Adrenal gland (tissue), 12 donors: ENCODE measurements around the gene STK32A. TPM values are rescaled to one million over a fixed set of nuclear protein-coding genes. Genes with fewer than 3 reads are reported as not detected.
A peak's percentile ranks its signal among the peaks of the same experiment; 100 is the strongest.

Experiments used
- DNase-seq, 7 donors: peaks; one replicate each; pipeline ENCODE4 v3.0.0-alpha.2; 2019 to 2020
- H3K27ac ChIP-seq, 5 donors: fragments of 200-600 bp; sonication (generic) in 4 of 5; 1 replicate in 3 of 5; 2 replicates in 2 of 5; pipeline versions ENCODE4 v1.5.1 to v1.8.0; 2016 to 2020; ENCODE audit warnings: mild to moderate bottlenecking in 1 of 5
- H3K27me3 ChIP-seq: fragments of 200-600 bp; 2 replicates; pipeline ENCODE4 v1.8.0; 2021
- H3K36me3 ChIP-seq, 2 donors: fragments of 200-600 bp; replicated peaks in 1 of 2; 1 replicate in 1 of 2; 2 replicates in 1 of 2; pipeline versions ENCODE4 v1.5.1 to v1.8.0; 2018 to 2022
- H3K4me1 ChIP-seq, 2 donors: fragments of 200-600 bp; replicated peaks in 1 of 2; 1 replicate in 1 of 2; 2 replicates in 1 of 2; pipeline versions ENCODE4 v1.5.1 to v1.8.0; 2018 to 2021
- H3K4me3 ChIP-seq, 4 donors: fragments of 200-600 bp; sonication (generic) in 3 of 4; one replicate each; pipeline ENCODE4 v1.5.1; 2016 to 2018
- H3K9me3 ChIP-seq, 3 donors: fragments of 200-600 bp; sonication (generic) in 1 of 3; replicated peaks in 1 of 3; 1 replicate in 2 of 3; 2 replicates in 1 of 3; pipeline versions ENCODE4 v1.5.1 to v1.8.0; 2016 to 2021
- CTCF ChIP-seq, 6 experiments: fragments of 450-650 bp in 4 of 6; fragments of 200-600 bp in 2 of 6; sonication (generic) in 1 of 6; IDR thresholded peaks; 1 replicate in 5 of 6; 2 replicates in 1 of 6; pipeline versions ENCODE4 v1.5.1 to v1.8.0; 2016 to 2021; ENCODE audit warnings: antibody characterized with exemption in 6 of 6, mild to moderate bottlenecking in 2 of 6, moderate library complexity in 1 of 6
- POLR2A ChIP-seq, 2 donors: fragments of 450-650 bp; IDR thresholded peaks; one replicate each; pipeline ENCODE4 v1.6.1; 2017; ENCODE audit warnings: antibody characterized with exemption in 2 of 2, mild to moderate bottlenecking in 2 of 2, moderate library complexity in 1 of 2
- WGBS, 4 donors: extraction: QIAGEN DNeasy Blood & Tissue Kit in 2 of 4; methylation state at CpG; one replicate each; pipeline versions ENCODE4 v1.1.5 to v1.1.7; 2013 to 2017; 5-methylcytosine and 5-hydroxymethylcytosine counted together
- intact Hi-C, 2 donors: fragments of 100-400 bp; cut with DNase I; formaldehyde crosslinking; loops; one replicate each; pipeline versions ENCODE4 v1.14.1 to v1.15.0; 2022 to 2023
- polyA plus RNA-seq, 3 donors: library from polyadenylated mRNA; stranded (reverse); fragments of 200-250 nt in 2 of 3; fragments of 350-450 nt in 1 of 3; fragmentation: Illumina TruSeq in 1 of 3; extraction: RNeasy Lipid Tissue Mini Kit (QIAGEN cat#74804) in 1 of 3; gene quantifications; one replicate each; pipeline ENCODE4 v1.2.3, GENCODE V29; 2013 to 2014
- total RNA-seq, 9 donors: library from RNA; depleted of rRNA in 4 of 9; stranded (reverse); fragments of >200 nt in 4 of 9; fragments of 120-200 nt in 1 of 9; fragmentation: NEBNext Ultra II Directional in 1 of 9; extraction: Animal tissue kit (Norgen Biotek cat#: 25700) in 1 of 9; gene quantifications; one replicate each; pipeline versions ENCODE4 v1.1.0 to v1.2.4, GENCODE V29; 2013 to 2023
- donor health status: healthy with polysubstance abuse.
- donor health status: Bipolar disorder and iron deficiency.
- donor health status: DM: yes; HTN: yes; CAD: no.
- donor health status: DM: no; HTN: no; CAD: no.
- donor health status: DM: no; HTN: no; CAD: no.
- donor health status: DM: yes; HTN: yes; CAD: no.

The STK32A gene
- total and polyA plus RNA-seq, 12 donors = 1.8 to 46.0 (median 18.0) TPM

DNA sequence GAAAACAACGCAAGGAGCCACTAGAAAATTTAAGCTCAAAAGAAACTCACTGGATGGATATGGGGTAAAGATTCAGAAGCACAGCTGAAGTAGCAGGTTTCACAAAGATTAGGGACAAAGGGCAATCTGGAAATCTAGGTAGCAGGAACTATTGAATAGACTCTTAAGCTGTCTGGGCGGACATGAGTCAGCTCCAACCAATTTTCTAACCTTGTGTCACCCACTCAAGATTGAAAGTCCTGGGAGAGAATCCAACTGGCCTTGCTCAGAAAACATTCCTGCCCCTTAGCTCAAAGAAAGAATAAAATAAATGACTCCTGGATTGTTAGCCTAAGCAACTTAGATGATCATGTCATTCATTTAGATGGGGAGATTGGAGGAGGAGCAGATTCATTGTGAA, 69.2 kb downstream of the STK32A start:
- WGBS, 4 donors = 41 to 72% (median 56%) methylated on average over 2 of the region's 2 CpGs
- TF ChIP-seq CTCF (IDR thresholded peaks at IDR 0.05) (no peak), POLR2A (IDR thresholded peaks at IDR 0.05) (no peak)
- intact Hi-C loops = no loop called here
- no peaks in the 10 kb centered on the region for H3K36me3 ChIP-seq
- no peaks in the 10 kb centered on the region for H3K9me3 ChIP-seq
- H3K4me3 ChIP-seq = no peak overlapping the region
- peak overlapping the region in 4 of 5 donors; percentile 3 to 58 (median 48) for H3K27ac ChIP-seq
- peaks cover 7 to 16% of the 10 kb centered on the region in 2 donors for H3K4me1 ChIP-seq
- no peaks in the 10 kb centered on the region for H3K27me3 ChIP-seq
- peak; percentile 49 to 84 (median 67) for DNase-seq

DNA sequence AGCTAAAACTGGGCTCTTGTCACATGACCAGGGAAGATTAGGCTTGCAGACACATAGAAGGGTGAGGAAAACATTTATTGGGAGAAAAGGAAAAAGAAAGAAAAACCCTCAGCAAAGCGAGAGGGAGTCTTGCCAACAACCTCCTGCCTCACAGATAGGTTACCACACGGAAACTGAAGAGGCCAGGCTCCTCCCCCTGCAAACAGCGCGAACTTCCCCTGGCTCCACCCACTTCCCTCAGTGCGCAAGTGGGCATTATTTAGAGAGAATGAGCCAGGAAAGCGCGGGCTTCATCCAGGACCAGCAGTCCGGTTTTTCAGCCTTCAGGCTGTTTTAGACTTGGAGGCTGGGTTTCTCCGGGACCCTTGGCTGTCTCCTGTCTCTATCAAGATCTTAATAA, 70.3 kb downstream of the STK32A start:
- WGBS, 4 donors = 88 to 94% (median 92%) methylated on average over 9 of the region's 9 CpGs
- DNase-seq = no peak
- Histone ChIP-seq H3K27me3 (no peaks in the 10 kb centered on the region), H3K27ac (no peak overlapping the region), H3K4me3 (no peak overlapping the region), H3K36me3 (no peaks in the 10 kb centered on the region), H3K4me1 (peaks cover 7 to 24% of the 10 kb centered on the region in 2 donors), H3K9me3 (no peaks in the 10 kb centered on the region)
- TF ChIP-seq CTCF (IDR thresholded peaks at IDR 0.05) (no peak), POLR2A (IDR thresholded peaks at IDR 0.05) (no peak)
- intact Hi-C loops = no loop called here

- Histone ChIP-seq H3K4me3 (no peak overlapping the region), H3K36me3 (no peaks in the 10 kb centered on the region), H3K27me3 (no peaks in the 10 kb centered on the region), H3K27ac (no peak overlapping the region), H3K4me1 (peaks cover 7 to 36% of the 10 kb centered on the region in 2 donors), H3K9me3 (no peaks in the 10 kb centered on the region)
- intact Hi-C loops = no loop called here
- TF ChIP-seq CTCF (IDR thresholded peaks at IDR 0.05) = no peak
- no peak for TF ChIP-seq POLR2A (IDR thresholded peaks at IDR 0.05)
- DNase-seq = no peak
Measured at GRCh38 chr5:147306351-147306750, 71.5 kb downstream of the STK32A start.

- intact Hi-C loops = no loop called here
- H3K27ac ChIP-seq = peak overlapping the region in 2 of 5 donors; percentile 27 to 62
- peak; percentile 39 to 82 (median 73) for DNase-seq
- no peaks in the 10 kb centered on the region for H3K9me3 ChIP-seq
- peaks cover 7 to 36% of the 10 kb centered on the region in 2 donors for H3K4me1 ChIP-seq
- 37 to 52% (median 39%) methylated on average over 4 of the region's 4 CpGs for WGBS, 4 donors
- no peaks in the 10 kb centered on the region for H3K27me3 ChIP-seq
- no peaks in the 10 kb centered on the region for H3K36me3 ChIP-seq
- H3K4me3 ChIP-seq = no peak overlapping the region
- TF ChIP-seq POLR2A (IDR thresholded peaks at IDR 0.05) (peak in 1 of 2 donors; percentile 14), CTCF (IDR thresholded peaks at IDR 0.05) (no peak)
Measured at GRCh38 chr5:147307170-147307569, 72.3 kb downstream of the STK32A start.
